Femur (tissue), 1 donor: ENCODE data around the gene CCDC85A.

Experiments
- DNase-seq: peaks from one replicate; pipeline ENCODE4 v3.0.0-alpha.2; 2017

The CCDC85A gene

DNA sequence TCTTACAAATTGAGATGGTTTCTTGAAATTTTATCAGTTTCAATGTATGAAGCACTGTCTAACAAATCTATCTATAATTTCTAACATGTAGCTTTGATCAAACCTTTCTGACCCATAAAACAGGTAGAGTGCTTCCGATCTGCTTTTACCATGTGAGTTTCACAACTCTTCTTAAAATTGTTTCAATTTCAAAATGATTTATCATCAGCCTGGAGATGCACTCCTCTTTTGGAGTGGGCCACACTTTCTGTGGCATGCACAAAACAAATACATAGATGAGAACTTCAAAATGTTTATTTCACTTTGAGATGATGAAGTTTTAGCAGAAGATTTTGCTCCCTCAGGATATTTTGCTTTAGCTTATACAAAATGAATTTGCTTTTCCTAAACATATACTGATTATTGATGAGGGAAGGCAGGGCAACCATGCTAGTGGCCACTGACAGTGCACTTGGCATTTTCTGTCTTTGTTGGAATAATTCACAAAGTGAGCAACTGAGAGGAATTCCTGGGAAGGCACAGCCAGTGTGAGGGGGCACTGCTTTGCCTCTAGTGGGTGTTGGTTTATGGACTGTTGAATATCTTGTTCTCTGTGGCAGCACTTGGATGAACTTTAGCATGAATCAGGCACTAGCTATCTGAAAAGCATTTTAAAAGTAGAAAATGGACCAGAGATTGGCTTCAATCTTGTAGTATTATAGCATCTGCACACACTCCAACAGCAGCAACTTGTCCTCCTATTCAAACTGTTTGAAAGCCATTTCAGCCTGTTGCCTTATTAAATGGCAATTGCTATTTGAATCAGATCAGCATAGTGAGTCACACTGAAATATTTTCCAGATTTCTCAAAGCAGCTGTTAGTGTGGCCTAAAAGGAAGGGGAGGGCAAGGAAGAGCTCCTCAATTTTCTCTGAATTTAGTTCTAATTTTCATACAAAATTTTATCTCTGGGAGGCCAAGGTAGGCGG is 193.2 kb downstream of the CCDC85A start:
- DNase-seq = no peak

DNA sequence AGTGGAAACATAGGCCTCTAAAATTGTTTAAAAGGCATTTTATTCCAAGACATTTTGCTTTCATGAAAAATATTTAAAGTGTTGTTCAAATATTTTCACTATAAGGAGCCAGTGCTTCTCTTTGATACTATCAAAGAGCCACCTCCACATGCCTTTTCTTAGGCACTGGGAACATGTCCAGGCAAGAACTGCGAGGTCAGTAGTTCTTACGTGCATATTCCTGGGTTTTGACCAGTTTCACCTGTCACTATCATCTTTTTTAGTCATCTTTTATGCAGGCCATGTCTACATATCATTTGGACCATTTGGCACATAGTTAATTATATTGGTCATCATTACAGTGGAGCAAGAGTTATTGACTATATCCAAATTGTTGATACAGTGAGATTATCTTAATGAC is 195.3 kb downstream of the CCDC85A start:
- no peak for DNase-seq

DNA sequence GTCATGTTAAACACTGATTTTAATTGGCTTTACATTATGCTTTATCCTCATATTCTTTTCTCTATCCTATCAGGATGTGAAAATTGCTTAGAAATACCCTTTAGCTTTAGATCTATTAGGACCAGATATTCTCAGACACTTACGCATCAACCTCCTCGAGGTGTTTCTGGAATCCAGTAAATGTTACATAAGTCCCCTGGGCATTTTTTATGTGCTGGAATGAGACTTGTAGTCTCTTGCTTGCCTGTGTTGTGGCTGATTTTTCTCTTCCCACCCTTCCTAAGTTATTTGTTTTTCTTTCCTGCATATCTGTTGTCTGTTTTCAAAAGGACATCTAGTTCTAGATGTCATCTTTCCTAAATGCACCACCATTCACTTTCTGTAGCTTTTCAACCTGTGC is 197.1 kb downstream of the CCDC85A start:
- DNase-seq = no peak

DNA sequence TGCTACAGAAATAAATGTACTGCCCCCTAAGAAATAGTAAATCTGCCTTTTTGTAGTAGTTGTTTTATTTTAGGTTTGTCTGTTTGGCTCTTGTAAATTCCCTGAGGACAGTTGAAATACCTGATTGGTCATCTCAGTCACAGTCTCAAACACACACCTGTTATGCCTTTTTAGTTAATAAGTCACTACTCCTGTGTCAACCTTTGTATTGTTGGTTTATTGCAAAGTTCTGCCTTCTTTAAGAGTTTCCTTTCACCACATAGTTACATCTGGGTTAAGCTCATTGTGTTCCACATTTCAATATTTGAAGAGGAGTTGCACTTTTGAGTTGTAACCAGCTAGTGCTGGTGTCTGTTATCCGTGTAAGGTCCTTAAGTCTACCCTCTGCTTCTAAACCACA is 198.7 kb downstream of the CCDC85A start:
- no peak for DNase-seq

DNA sequence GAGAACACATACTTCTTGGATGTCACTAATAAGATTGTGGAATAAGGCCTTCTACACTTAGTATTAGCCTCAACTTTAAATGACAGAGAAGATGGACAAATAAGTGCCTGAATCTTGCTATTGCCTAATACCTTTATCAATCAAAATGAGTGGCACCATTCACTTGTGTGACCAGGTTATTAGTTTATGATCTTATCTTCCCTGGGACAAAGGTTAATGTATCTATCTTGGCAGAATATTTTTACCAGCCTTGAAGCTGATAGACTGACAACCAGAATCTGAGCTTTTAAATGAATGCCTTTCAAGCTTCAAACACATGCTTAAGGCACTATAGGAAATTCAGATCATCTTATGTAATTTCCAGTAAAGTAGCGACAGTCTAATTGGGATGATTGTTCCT is 202.9 kb downstream of the CCDC85A start:
- DNase-seq = no peak

DNA sequence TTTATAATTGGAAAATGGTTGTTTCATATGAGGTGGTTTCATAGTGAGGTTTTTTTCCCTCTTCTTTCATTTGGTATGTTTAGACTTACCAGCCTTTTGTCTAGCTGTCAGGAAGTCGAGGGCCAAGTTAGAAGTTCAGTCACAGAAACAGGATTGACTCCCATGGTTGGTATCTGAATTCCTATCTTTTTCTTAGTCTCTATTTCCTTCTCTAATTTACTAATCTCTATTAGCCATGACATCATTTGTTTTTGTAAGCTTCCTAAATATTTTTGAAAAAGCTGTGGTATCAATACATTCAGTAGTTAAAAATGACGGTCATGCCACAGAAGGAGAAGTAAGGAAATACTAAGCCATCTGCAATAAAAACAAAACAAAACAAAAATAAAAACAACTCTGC is 206.9 kb downstream of the CCDC85A start:
- no peak for DNase-seq

DNA sequence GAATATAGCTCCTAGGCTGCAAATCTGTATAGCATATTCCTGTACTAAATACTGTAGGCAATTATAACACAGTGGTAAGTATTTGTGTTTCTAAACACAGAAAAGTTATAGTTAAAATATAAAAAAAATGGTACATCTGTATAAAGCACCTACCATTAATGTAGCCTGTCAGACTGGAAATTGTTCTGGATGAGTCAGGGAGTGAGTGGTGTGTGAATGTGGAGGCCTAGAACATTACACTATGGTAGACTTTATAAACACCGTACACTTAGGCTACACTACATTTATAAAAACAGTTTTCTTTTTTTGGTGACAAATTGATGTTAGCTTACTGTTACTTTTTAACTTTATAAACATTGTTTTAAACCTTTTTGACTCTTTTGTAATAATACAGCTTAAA is 226.3 kb downstream of the CCDC85A start:
- DNase-seq = no peak

DNA sequence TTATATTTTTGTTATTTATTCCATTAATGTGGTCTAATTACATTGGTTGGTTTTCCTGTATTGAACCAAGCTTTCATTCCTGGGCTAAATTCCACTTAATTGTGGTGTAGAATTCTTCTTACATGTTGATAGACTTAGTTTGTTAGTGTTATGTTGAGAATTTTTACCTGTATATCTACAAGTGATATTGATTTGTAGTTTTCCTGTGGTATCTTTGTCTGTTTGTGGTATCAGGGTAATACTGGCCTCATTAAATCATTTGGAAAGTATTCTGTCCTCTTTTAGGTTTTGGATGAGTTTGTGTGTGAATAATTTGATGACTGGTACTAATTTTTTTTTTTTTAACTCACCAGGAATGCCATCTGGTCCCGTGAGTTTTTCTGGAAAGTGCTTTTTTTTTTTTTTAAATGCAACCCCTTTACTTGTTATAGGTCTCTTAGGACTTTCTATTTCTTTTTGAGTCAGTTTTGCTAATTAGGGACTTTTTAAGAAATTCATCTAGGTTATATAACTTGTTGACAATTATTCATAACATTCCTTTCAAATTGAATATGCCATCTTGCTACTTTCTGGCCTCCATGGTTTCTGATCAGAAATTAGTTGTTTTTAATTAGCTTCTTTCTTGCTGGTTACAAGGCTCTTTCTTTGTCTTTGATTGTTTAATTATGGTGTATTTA is 232.8 kb downstream of the CCDC85A start:
- no peak for DNase-seq
